ENCODE data around the gene CIT.
"Not testable (repeated sequence)": the region's sequence is repeated elsewhere in the genome, so short reads cannot be mapped to it uniquely, and the experiment has no call there.

CIT gene

GRCh38 chr12:119735079-119735478 is 142.0 kb downstream of the CIT start:
- DNase-seq (ENCODE audit: low spot score), result no peak

- DNase-seq (ENCODE audit: low spot score), result no peak
Observed at GRCh38 chr12:119730381-119730780, 146.7 kb downstream of the CIT start.

- DNase-seq (ENCODE audit: low spot score), result no peak
Observed at GRCh38 chr12:119729871-119730270, 147.2 kb downstream of the CIT start.

GRCh38 chr12:119728444-119728745 is 148.7 kb downstream of the CIT start:
- no peak for DNase-seq (ENCODE audit: low spot score)

GRCh38 chr12:119727600-119728443 is 149.3 kb downstream of the CIT start:
- DNase-seq (ENCODE audit: low spot score), result no peak

GRCh38 chr12:119725523-119725922 is 151.6 kb downstream of the CIT start:
- no peak for DNase-seq (ENCODE audit: low spot score)

GRCh38 chr12:119721306-119721705 is 155.8 kb downstream of the CIT start:
- DNase-seq (ENCODE audit: low spot score), result no peak

- no peak for DNase-seq (ENCODE audit: low spot score)
Observed at GRCh38 chr12:119720349-119720748, 156.8 kb downstream of the CIT start.

GRCh38 chr12:119718141-119718540 is 159.0 kb downstream of the CIT start:
- no peak for DNase-seq (ENCODE audit: low spot score)

- no peak for DNase-seq (ENCODE audit: low spot score)
Observed at GRCh38 chr12:119715268-119715620, 161.9 kb downstream of the CIT start.

GRCh38 chr12:119714614-119715267 is 162.4 kb downstream of the CIT start:
- no peak for DNase-seq (ENCODE audit: low spot score)

- no peak for DNase-seq (ENCODE audit: low spot score)
Observed at GRCh38 chr12:119713551-119714031, 163.5 kb downstream of the CIT start.

GRCh38 chr12:119712721-119713120 is 164.4 kb downstream of the CIT start:
- DNase-seq (ENCODE audit: low spot score), result no peak

GRCh38 chr12:119711693-119712092 is 165.4 kb downstream of the CIT start:
- no peak for DNase-seq (ENCODE audit: low spot score)

GRCh38 chr12:119710965-119711551 is 166.1 kb downstream of the CIT start:
- DNase-seq (ENCODE audit: low spot score), result no peak

GRCh38 chr12:119710374-119710964 is 166.7 kb downstream of the CIT start:
- no peak for DNase-seq (ENCODE audit: low spot score)

GRCh38 chr12:119706427-119706826 is 170.7 kb downstream of the CIT start:
- not testable (repeated sequence) for DNase-seq (ENCODE audit: low spot score)

- no peak for DNase-seq (ENCODE audit: low spot score)
Observed at GRCh38 chr12:119705182-119705581, 171.9 kb downstream of the CIT start.

- DNase-seq (ENCODE audit: low spot score), result no peak
Observed at GRCh38 chr12:119704065-119704747, 172.9 kb downstream of the CIT start.

GRCh38 chr12:119700078-119700477 is 177.0 kb downstream of the CIT start:
- DNase-seq (ENCODE audit: low spot score), result no peak

GRCh38 chr12:119699199-119699760 is 177.8 kb downstream of the CIT start:
- no peak for DNase-seq (ENCODE audit: low spot score)

GRCh38 chr12:119696943-119697342 is 180.2 kb downstream of the CIT start:
- DNase-seq (ENCODE audit: low spot score), result no peak
